ENCODE measurements around the gene UFD1.

GRCh38 chr22:19464975-19465374, 14.0 kb downstream of the UFD1 start:
- no peak for TF ChIP-seq CTCF (conservative IDR thresholded peaks at IDR 0.05 in 1 of 2, IDR thresholded peaks at IDR 0.05 in 1 of 2; ENCODE audit: low read depth in 1 of 2, low read length in 2 of 2)
- no peak for TF ChIP-seq EZH2 (IDR thresholded peaks at IDR 0.05; ENCODE audit: low read length, missing control alignments)

Measured in fibroblast of lung (primary cell).